Measurements from ENCODE around the gene TAGLN3.

Gene TAGLN3

GRCh38 chr3:112042842-112043280 lies 44.1 kb downstream of the TAGLN3 start:
- Histone ChIP-seq H3K27me3 (ENCODE audit: control insufficient read depth in 1 of 2, insufficient read depth in 2 of 2, low read length in 2 of 2) (no peaks in the 10 kb centered on the region), H3K4me1 (ENCODE audit: control insufficient read depth in 1 of 2, insufficient read depth in 2 of 2, low read length in 2 of 2) (no peaks in the 10 kb centered on the region), H3K4me3 (ENCODE audit: low read depth in 1 of 2, low read length in 2 of 2) (no peak overlapping the region), H3K9me3 (ENCODE audit: control insufficient read depth in 1 of 2, low read length in 2 of 2) (no peaks in the 10 kb centered on the region), H3K9ac (ENCODE audit: low read depth in 1 of 2, low read length in 2 of 2) (no peak overlapping the region), H3K27ac (ENCODE audit: low read depth, low read length) (no peak overlapping the region), H3K36me3 (ENCODE audit: control insufficient read depth in 1 of 2, insufficient read depth in 2 of 2, low read length in 2 of 2) (no peaks in the 10 kb centered on the region)

- H3K27ac ChIP-seq (ENCODE audit: low read depth, low read length): no peak overlapping the region
- H3K27me3 ChIP-seq (ENCODE audit: control insufficient read depth in 1 of 2, insufficient read depth in 2 of 2, low read length in 2 of 2): no peaks in the 10 kb centered on the region
- no peak overlapping the region for H3K4me3 ChIP-seq (ENCODE audit: low read depth in 1 of 2, low read length in 2 of 2)
- H3K9ac ChIP-seq (ENCODE audit: low read depth in 1 of 2, low read length in 2 of 2): no peak overlapping the region
- H3K36me3 ChIP-seq (ENCODE audit: control insufficient read depth in 1 of 2, insufficient read depth in 2 of 2, low read length in 2 of 2): no peaks in the 10 kb centered on the region
- no peaks in the 10 kb centered on the region for H3K9me3 ChIP-seq (ENCODE audit: control insufficient read depth in 1 of 2, low read length in 2 of 2)
- no peaks in the 10 kb centered on the region for H3K4me1 ChIP-seq (ENCODE audit: control insufficient read depth in 1 of 2, insufficient read depth in 2 of 2, low read length in 2 of 2)
Observed at GRCh38 chr3:112043621-112044201, 45.0 kb downstream of the TAGLN3 start.

- Histone ChIP-seq H3K9ac (ENCODE audit: low read depth in 1 of 2, low read length in 2 of 2) (no peak overlapping the region), H3K27ac (ENCODE audit: low read depth, low read length) (no peak overlapping the region), H3K9me3 (ENCODE audit: control insufficient read depth in 1 of 2, low read length in 2 of 2) (no peaks in the 10 kb centered on the region)
Observed at GRCh38 chr3:112046599-112046998, 47.9 kb downstream of the TAGLN3 start.

GRCh38 chr3:112047264-112047663 lies 48.5 kb downstream of the TAGLN3 start:
- Histone ChIP-seq H3K27ac (ENCODE audit: low read depth, low read length) (no peak overlapping the region), H3K4me3 (ENCODE audit: low read depth in 1 of 2, low read length in 2 of 2) (no peak overlapping the region), H3K9ac (ENCODE audit: low read depth in 1 of 2, low read length in 2 of 2) (no peak overlapping the region), H3K4me1 (ENCODE audit: control insufficient read depth in 1 of 2, insufficient read depth in 2 of 2, low read length in 2 of 2) (no peaks in the 10 kb centered on the region), H3K27me3 (ENCODE audit: control insufficient read depth in 1 of 2, insufficient read depth in 2 of 2, low read length in 2 of 2) (peaks cover 0 to 2% of the 10 kb centered on the region in 2 donors), H3K36me3 (ENCODE audit: control insufficient read depth in 1 of 2, insufficient read depth in 2 of 2, low read length in 2 of 2) (no peaks in the 10 kb centered on the region), H3K9me3 (ENCODE audit: control insufficient read depth in 1 of 2, low read length in 2 of 2) (no peaks in the 10 kb centered on the region)

More at GRCh38 chr3:112046599-112046998, 47.9 kb downstream of the TAGLN3 start:
- no peaks in the 10 kb centered on the region for H3K4me1 ChIP-seq (ENCODE audit: control insufficient read depth in 1 of 2, insufficient read depth in 2 of 2, low read length in 2 of 2)
- no peaks in the 10 kb centered on the region for H3K36me3 ChIP-seq (ENCODE audit: control insufficient read depth in 1 of 2, insufficient read depth in 2 of 2, low read length in 2 of 2)
- peaks cover 0 to 2% of the 10 kb centered on the region in 2 donors for H3K27me3 ChIP-seq (ENCODE audit: control insufficient read depth in 1 of 2, insufficient read depth in 2 of 2, low read length in 2 of 2)
- H3K4me3 ChIP-seq (ENCODE audit: low read depth in 1 of 2, low read length in 2 of 2): no peak overlapping the region

- H3K36me3 ChIP-seq (ENCODE audit: control insufficient read depth in 1 of 2, insufficient read depth in 2 of 2, low read length in 2 of 2): no peaks in the 10 kb centered on the region
- H3K9ac ChIP-seq (ENCODE audit: low read depth in 1 of 2, low read length in 2 of 2): no peak overlapping the region
- peaks cover 0 to 2% of the 10 kb centered on the region in 2 donors for H3K27me3 ChIP-seq (ENCODE audit: control insufficient read depth in 1 of 2, insufficient read depth in 2 of 2, low read length in 2 of 2)
- H3K4me1 ChIP-seq (ENCODE audit: control insufficient read depth in 1 of 2, insufficient read depth in 2 of 2, low read length in 2 of 2): no peaks in the 10 kb centered on the region
- no peak overlapping the region for H3K27ac ChIP-seq (ENCODE audit: low read depth, low read length)
- H3K4me3 ChIP-seq (ENCODE audit: low read depth in 1 of 2, low read length in 2 of 2): no peak overlapping the region
- no peaks in the 10 kb centered on the region for H3K9me3 ChIP-seq (ENCODE audit: control insufficient read depth in 1 of 2, low read length in 2 of 2)
Observed at GRCh38 chr3:112048911-112049310, 50.2 kb downstream of the TAGLN3 start.

- no peaks in the 10 kb centered on the region for H3K9me3 ChIP-seq (ENCODE audit: control insufficient read depth in 1 of 2, low read length in 2 of 2)
- no peak overlapping the region for H3K27ac ChIP-seq (ENCODE audit: low read depth, low read length)
- no peak overlapping the region for H3K4me3 ChIP-seq (ENCODE audit: low read depth in 1 of 2, low read length in 2 of 2)
- no peaks in the 10 kb centered on the region for H3K36me3 ChIP-seq (ENCODE audit: control insufficient read depth in 1 of 2, insufficient read depth in 2 of 2, low read length in 2 of 2)
- peaks cover 0 to 3% of the 10 kb centered on the region in 2 donors for H3K4me1 ChIP-seq (ENCODE audit: control insufficient read depth in 1 of 2, insufficient read depth in 2 of 2, low read length in 2 of 2)
- H3K27me3 ChIP-seq (ENCODE audit: control insufficient read depth in 1 of 2, insufficient read depth in 2 of 2, low read length in 2 of 2): peaks cover 0 to 2% of the 10 kb centered on the region in 2 donors
- H3K9ac ChIP-seq (ENCODE audit: low read depth in 1 of 2, low read length in 2 of 2): no peak overlapping the region
Observed at GRCh38 chr3:112053229-112053628, 54.5 kb downstream of the TAGLN3 start.

GRCh38 chr3:112056451-112056929 lies 57.8 kb downstream of the TAGLN3 start:
- H3K27ac ChIP-seq (ENCODE audit: low read depth, low read length): no peak overlapping the region
- H3K4me1 ChIP-seq (ENCODE audit: control insufficient read depth in 1 of 2, insufficient read depth in 2 of 2, low read length in 2 of 2): peaks cover 0 to 3% of the 10 kb centered on the region in 2 donors
- no peak overlapping the region for H3K4me3 ChIP-seq (ENCODE audit: low read depth in 1 of 2, low read length in 2 of 2)
- no peaks in the 10 kb centered on the region for H3K27me3 ChIP-seq (ENCODE audit: control insufficient read depth in 1 of 2, insufficient read depth in 2 of 2, low read length in 2 of 2)
- no peaks in the 10 kb centered on the region for H3K36me3 ChIP-seq (ENCODE audit: control insufficient read depth in 1 of 2, insufficient read depth in 2 of 2, low read length in 2 of 2)
- H3K9me3 ChIP-seq (ENCODE audit: control insufficient read depth in 1 of 2, low read length in 2 of 2): no peaks in the 10 kb centered on the region
- H3K9ac ChIP-seq (ENCODE audit: low read depth in 1 of 2, low read length in 2 of 2): no peak overlapping the region

- H3K36me3 ChIP-seq (ENCODE audit: control insufficient read depth in 1 of 2, insufficient read depth in 2 of 2, low read length in 2 of 2): no peaks in the 10 kb centered on the region
- H3K4me3 ChIP-seq (ENCODE audit: low read depth in 1 of 2, low read length in 2 of 2): no peak overlapping the region
- no peaks in the 10 kb centered on the region for H3K9me3 ChIP-seq (ENCODE audit: control insufficient read depth in 1 of 2, low read length in 2 of 2)
- no peaks in the 10 kb centered on the region for H3K27me3 ChIP-seq (ENCODE audit: control insufficient read depth in 1 of 2, insufficient read depth in 2 of 2, low read length in 2 of 2)
- peaks cover 0 to 3% of the 10 kb centered on the region in 2 donors for H3K4me1 ChIP-seq (ENCODE audit: control insufficient read depth in 1 of 2, insufficient read depth in 2 of 2, low read length in 2 of 2)
- H3K27ac ChIP-seq (ENCODE audit: low read depth, low read length): no peak overlapping the region
- no peak overlapping the region for H3K9ac ChIP-seq (ENCODE audit: low read depth in 1 of 2, low read length in 2 of 2)
Observed at GRCh38 chr3:112059497-112059896, 60.8 kb downstream of the TAGLN3 start.

- no peak overlapping the region for H3K27ac ChIP-seq (ENCODE audit: low read depth, low read length)
- H3K9ac ChIP-seq (ENCODE audit: low read depth in 1 of 2, low read length in 2 of 2): no peak overlapping the region
- H3K27me3 ChIP-seq (ENCODE audit: control insufficient read depth in 1 of 2, insufficient read depth in 2 of 2, low read length in 2 of 2): no peaks in the 10 kb centered on the region
- no peak overlapping the region for H3K4me3 ChIP-seq (ENCODE audit: low read depth in 1 of 2, low read length in 2 of 2)
- H3K4me1 ChIP-seq (ENCODE audit: control insufficient read depth in 1 of 2, insufficient read depth in 2 of 2, low read length in 2 of 2): peaks cover 0 to 3% of the 10 kb centered on the region in 2 donors
- H3K36me3 ChIP-seq (ENCODE audit: control insufficient read depth in 1 of 2, insufficient read depth in 2 of 2, low read length in 2 of 2): no peaks in the 10 kb centered on the region
- H3K9me3 ChIP-seq (ENCODE audit: control insufficient read depth in 1 of 2, low read length in 2 of 2): no peaks in the 10 kb centered on the region
Observed at GRCh38 chr3:112061152-112061551, 62.4 kb downstream of the TAGLN3 start.
